Left hindlimb (tissue), 1 donor: ENCODE measurements around the gene SMYD3.
A peak's percentile ranks its signal among the peaks of the same experiment; 100 is the strongest.
"Not testable (repeated sequence)": the region's sequence is repeated elsewhere in the genome, so short reads cannot be mapped to it uniquely, and the experiment has no call there.

Experiments
- DNase-seq: peaks from one replicate; pipeline ENCODE4 v3.0.0-alpha.2; 2018

SMYD3 gene

DNA sequence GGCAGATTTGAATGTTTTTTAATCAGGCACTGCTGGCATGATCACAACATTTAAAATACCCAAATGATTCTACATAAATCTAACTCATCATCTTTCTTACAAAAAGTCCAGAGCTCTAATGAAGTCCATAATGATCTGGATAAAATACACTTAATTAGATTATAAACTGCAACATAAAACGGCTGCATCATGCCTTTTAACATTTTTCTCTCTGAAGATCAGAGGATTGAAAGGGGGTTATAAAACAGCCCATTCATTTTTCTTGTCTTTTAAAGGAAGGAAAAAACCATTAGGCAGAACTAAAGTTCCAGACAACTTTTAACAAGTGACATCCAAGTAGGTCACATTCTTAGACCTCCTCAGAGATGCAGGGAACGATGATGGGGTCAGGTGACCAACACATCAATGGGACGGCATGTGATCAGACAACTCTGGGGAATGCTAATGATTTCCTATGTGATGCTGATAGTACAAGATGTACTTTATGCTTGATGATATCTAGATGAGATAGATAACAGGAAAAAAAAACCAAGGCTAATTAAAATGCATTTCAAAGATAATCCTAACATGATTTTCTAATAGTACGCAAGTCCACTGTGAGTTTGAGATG lies 455.1 kb downstream of the SMYD3 start:
- no peak for DNase-seq

DNA sequence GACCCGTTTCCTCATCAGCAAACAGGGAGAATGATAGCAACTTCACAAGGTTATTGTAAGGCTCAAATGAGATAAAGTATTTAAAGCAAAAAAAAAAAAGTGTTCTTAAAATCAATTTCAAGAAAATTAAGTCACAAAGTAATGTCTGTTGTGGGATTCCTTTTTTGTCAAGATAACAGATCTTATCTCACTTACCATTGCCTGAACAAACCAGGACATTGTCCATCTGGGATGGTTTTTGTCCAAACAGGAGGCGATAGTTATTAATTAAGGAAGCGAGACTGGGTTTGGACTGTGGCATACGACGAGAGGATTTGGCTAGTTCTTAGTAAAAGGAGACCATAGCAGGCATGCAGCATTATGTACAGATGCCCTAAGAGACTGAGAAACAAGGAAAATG lies 458.4 kb downstream of the SMYD3 start:
- DNase-seq = no peak

DNA sequence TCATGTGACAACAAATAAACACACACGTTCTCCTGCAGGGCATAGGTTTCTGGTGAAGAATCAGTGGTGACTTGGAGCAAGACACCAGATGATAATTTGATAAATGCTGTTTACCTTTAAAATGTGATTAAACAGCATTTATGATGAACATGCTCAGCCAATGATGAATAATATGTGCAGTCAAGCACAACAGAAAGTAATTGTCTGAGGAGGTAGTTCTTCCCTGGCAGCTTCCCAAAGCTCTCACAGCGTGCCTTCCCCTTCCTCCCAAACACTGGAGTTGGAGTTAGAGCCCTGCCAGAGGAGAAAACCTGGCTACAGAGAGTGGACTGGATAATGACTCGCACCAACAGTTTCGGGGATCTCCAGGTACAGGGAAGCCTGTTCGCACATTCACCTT lies 463.5 kb downstream of the SMYD3 start:
- DNase-seq = no peak

DNA sequence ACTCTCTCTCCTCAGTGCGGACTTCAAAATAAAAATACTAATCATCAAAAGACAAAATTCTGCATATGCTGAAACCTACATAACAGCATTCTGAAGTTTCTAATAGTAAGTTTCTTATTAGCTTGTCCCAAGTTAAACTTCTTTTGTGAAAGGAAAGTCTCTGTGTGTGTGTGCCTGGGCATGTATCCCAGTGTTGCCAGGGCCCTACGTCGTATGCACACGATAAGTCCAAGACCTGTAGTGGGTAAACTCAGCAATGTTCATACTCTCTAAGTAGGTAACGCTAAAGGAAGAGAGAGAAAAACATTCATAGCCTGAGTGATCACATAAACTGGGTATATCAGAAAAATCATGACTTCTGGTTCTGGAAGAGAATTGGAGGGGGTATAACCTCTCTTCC lies 465.7 kb downstream of the SMYD3 start:
- DNase-seq = no peak

DNA sequence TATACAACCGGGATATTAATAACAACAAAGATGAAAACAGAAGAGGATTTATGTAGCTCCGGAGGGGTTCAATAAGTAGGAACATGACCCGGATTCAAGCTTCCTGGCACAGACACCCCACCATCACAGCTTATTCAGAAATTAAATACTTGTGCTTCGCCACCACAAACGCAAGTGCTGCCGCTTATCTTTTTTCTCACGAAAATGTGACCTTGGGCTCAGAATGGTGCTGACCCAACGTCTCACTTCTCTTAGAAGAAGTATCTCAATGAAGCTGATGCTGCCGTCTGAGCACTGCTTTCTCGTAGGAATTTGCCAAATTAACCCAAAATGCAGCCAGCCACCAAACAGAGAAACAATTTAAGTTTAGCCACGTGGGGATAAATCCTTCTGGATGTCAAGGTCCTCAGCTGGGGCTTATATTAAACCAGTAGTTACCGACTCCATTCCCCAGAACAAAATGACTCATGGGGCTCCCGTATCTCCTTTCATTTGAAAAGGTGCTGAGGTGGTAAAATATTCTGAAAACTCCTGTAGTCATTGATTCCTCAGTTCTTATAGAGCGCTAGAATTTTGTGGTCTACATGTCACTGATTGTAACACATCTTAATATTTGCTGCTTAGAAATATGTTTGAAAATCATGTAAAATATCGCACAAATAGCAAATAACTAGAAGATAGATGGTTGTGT lies 466.7 kb downstream of the SMYD3 start:
- DNase-seq = no peak

DNA sequence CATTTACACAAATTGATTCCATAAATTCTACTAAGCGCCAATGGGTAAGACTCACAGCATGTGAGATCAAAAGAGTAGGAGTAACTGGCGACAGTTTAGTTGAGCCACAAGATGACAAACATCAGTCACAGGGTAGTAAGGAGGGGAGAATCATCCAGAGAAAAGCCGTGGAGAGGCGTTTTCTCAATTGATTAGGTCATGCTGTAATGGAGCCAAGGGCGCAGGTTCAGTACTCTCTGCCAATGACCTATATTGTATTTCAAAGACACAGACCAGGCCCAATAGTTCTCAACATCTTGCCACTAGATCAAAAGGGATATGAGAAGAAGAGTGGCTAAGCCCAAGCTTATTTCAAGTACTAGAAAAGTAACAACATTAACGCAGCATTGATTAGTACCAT lies 467.5 kb downstream of the SMYD3 start:
- DNase-seq = no peak

DNA sequence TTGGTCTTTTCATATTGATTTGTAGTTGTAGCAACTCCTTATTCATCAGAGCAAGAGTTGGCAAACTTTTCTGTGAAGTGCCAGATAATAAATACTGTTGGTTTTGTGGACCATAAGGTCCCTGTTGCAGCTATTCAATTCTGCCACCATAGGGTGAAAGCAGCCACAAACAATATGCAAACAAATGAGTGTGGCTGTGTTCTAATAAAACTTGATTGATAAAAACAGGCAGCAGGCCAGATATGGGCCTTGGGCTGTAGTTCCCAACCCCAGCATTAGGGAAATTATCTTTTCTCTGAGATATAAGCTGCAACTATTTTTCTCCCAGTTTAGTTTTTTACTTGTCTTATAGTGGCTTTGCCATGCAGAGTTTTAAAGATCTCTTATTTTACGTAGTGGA lies 469.2 kb downstream of the SMYD3 start:
- no peak for DNase-seq

DNA sequence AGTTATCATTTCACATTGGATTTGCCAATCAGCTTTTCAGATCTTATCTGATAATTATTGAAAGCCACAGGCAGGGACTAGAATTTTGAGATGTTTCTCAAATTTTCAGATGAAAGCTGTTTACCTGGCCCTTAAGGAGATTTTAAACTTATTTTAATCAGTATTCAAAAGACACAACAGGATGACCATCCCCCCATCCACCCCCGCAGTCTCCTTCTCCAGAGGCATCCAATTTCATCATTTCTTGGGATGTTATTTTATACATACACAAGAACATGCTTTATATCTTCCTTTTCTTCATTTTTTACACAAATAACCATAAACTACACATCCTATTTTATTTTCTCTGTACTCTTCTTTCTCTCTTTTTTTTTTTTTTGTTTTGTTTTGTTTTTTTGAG lies 470.9 kb downstream of the SMYD3 start:
- DNase-seq = no peak

DNA sequence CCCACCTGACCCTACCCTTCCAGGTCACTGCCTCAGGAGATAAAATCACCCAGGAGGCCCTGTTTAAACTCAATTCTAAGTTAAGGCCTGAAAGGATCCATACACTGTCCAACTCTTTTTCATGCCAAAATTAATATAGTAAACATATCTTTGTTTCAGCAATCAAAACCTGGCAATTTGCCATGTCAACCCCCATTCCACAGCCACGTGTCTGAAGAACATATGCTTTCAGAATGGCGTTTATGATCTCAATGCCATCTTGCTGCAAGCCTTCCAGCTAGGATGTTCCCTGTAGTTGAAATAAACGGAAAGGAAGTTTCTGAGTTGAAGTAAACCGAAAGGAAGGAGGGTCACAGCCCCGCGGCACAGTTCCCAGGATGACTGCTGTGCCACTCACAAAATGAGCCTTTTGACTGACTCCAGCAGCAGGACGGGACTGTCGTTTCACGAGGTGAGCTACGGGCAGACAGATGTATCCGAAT lies 472.0 kb downstream of the SMYD3 start:
- peak; percentile 29 for DNase-seq

DNA sequence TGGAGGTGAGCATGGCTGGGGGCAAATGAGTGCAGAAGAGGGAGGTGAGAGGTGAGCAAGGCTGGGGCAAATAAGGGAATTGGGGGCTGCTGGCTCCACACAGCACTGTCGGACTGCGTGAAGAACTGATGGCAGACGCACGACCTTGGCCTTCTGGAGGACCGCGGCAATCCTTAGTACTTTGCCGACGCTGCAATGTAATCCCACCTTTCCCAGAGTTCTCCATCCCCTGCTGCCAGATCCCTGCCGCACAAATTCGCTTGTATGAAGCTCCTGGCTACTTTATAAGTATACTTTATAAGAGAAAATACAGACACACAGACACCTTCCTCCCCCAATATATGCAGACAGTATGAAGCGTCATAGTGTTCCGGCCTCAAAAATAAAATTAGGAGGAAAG lies 472.4 kb downstream of the SMYD3 start:
- DNase-seq = no peak

DNA sequence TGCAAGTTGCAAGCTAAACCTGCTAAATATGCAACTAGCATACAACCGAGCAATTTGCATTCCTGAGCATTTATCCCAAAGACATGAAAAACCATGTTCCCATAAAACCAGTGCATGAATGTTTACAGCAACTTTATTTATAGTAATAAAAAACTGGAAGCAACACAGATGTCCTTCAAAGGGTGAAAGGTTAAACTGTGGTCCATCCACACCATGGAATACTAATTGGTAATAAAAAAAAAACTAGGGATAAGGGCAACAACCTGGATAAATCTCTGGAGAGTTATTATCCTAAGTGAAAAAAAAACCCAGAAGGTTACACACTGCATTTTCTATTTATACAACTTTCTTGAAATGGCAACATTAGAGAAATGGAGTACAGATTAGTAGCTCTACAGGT lies 474.1 kb downstream of the SMYD3 start:
- DNase-seq = no peak

DNA sequence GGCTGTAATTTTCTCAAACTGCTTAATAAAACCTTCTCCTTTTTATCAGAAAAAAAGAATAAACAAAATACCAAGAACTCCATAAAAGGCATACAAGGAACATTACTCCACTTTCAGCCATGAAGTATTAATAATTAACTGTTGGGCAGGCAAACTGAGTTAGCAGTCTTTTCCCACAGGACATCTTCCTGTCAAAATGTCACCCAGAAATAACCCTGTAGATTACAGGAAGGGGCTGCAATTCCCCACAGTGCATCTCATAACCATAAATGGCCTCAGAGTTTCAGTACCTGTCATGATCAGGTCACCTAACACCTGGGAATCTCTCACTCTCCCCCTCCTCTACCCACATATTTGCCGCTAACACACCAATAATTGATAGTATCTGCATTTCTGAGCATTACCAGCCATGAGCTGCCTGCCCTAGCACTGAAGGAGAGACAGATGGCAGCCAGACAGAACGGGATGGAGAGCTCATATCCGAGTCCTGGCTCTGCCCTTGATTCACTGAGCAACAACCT lies 475.0 kb downstream of the SMYD3 start:
- DNase-seq = no peak

DNA sequence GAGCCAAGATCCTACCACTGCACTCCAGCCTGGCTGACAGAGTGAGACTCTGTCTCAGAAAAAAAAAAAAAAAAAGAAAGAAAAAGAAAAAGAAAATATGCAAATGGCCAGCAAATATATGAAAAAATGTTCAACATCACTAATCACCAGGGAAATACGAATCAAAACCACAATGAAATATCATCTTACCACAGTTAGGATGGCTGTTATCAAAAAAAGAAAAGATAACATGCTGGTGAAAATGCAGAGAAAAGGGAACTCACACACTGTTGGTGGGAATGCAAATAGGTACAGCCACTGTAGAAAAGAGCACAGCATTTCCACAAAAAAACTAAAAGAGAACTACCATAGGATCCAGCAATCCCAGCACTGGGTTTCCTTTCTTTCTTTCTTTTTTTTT lies 477.5 kb downstream of the SMYD3 start:
- DNase-seq = no peak

DNA sequence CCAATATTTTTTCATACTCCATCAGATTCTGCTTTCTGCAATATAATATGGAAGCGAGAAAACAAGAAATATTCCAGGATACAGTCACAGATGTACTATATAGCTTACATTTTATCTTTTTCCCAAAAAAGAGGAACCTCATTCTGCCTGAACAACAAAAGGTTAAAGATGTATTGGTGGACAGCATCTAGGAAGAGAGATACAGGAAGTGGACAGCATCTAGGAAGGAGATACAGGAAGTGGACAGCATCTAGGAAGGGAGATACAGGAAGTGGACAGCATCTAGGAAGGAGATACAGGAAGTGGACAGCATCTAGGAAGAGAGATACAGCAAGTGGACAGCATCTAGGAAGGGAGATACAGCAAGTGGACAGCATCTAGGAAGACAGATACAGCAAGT lies 483.0 kb downstream of the SMYD3 start:
- DNase-seq = not testable (repeated sequence)

DNA sequence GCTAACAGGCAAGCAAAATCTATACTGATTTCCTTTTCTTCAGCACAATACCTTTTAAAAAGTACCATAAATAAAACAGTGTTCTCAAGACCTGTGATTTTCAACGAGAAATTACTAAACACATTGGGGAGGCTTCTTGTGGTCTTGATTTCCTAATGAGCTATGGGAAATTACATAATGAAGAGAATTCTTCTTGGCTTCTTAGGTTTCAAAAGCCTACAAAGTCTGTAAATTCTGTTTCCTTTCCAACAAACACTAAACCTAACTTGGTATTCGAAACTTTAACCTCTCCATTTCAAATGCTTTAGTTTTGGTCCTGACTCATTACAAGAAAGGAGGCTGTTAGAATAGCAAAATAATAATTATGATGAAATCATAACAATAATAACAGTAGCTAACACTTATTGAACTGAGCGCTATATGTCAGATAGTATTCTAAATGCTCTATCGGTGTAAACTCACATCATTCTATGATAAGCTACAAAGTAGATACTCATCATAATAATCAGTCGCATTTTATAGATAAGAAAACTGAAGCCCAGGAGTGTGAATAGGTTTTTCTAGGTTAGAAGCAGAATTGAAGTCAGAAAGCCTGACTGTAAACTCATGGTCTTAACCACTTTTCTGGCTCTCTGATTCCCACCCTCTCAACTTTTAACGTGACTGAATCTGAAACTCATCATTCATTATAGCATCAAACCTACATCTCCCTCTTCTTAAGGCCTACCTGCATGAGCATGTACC lies 486.7 kb downstream of the SMYD3 start:
- DNase-seq = no peak

DNA sequence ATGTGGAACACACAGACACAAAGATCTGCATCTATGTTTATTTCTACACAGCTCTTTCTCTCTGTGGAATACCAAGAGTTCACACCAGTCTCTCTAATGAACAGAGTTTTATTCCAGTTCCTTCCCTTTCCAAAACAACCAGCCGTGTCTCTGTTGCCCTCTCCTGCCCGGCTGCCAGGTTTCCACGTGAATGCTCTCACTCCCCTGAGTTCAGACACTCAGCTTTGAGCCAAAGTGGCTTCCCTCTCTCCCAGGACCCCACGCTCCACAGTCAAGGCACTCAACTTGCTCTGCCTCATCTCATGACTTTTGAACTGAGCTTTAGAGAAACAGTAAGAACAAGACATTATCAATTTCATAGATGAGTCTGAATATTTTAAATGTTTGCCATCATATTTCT lies 488.9 kb downstream of the SMYD3 start:
- DNase-seq = no peak

DNA sequence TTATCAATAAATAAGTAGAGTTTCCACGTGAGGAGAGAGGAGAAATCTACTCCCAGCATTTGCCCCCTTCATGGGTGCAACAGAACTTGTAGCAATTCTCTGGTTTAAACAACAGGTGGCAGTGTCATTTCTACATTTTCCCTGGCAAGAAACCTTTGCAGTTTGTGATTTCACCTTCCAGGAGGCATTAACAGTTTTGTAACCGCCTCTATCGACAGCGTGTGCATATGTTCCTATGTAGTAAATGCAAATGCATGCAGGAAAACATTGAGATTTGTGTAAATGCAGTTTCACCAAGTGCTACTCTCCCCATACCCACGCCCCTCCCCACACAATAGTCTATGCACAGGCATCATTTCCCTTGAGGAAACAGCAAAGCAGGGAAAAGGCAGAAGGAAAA lies 494.7 kb downstream of the SMYD3 start:
- DNase-seq = no peak

DNA sequence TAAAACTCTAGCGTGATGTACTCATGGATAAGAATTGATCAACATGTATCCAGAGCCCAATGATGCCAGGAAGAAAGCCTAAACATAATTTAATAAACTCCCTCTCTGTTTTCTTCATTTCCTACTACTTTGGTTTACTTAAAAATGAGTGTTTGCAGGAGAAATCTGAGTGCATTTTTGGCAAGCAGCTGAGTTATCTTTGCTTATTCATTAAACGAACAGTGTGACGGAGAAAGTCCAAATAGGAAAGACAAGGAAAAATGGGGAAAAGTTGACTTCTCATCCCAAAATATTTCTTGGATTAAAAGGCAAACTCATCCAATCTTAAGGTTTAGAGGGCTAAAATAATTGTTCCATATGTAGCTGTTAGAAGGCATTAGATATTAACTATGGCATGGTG lies 496.7 kb downstream of the SMYD3 start:
- DNase-seq = no peak

DNA sequence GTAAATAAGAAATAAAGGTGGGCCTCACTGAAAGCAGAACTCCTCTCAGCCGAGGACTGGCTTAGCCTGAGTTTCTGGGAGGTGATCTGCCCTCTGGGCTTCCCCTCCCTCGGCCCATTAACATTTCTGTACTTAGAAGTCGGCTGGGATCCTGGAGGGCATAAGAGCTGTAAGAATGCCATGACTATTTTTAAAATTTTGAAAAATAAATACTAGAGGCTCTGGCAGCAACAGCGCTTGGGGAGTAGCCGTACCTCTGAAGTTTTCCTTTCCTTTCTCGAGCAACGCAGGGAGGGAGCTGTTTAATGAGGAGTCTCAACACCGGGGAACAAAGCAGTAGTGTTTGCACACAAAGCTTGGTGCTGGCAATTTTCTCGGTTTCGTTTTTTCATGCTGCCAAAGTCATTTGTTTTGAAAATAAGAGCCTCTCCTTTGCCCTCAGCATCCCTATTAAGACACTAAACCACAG lies 498.7 kb downstream of the SMYD3 start:
- no peak for DNase-seq

DNA sequence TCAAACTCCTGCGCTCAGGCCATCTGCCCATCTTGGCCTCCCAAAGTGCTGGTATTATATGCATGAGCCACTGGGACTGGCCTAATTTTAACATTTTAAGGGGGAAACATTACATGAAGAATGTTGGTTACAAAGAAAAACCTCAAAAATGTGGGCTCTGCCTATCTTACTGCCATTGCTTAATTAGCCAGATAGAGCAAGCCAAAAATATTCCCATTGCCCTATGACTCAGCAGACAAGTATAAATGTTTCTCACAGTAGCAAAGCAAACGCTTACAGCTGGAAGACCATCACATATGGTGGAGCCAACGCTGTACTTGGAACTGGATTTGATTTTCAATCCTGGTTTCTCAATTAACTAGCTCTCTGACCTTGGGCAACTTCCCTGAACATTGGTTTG lies 502.0 kb downstream of the SMYD3 start:
- DNase-seq = no peak

DNA sequence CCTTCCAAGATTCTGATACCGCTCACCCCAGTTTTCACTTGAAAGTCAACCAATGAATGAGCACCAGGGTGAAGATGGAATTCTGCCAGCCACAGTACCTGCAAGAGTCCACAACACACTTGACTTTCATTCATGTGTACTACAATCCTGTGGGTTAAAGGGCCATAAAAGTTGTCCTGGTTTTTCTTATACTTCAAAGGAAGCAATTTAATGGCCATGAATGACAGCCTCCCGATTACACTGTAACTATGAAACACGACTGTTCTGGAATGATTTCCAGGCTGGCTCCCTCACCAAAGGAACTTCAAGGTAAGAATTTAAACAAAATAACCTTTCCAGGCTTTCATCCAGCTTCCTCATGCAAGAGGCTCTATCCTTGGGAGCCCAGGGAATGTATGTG lies 502.8 kb downstream of the SMYD3 start:
- no peak for DNase-seq

DNA sequence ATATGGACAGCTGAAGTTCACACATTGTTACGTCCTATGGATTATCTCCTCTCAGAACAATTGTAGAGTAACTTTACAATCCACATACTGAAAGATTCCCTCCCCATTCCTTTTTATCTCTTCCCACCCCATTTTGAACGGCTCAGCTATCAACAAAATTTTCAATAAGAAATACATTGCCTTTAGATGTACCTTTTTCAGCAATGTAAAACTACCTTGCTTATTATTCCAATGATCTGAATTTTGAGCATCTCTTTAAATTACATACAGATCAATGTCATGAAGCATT lies 503.7 kb downstream of the SMYD3 start:
- DNase-seq = no peak

DNA sequence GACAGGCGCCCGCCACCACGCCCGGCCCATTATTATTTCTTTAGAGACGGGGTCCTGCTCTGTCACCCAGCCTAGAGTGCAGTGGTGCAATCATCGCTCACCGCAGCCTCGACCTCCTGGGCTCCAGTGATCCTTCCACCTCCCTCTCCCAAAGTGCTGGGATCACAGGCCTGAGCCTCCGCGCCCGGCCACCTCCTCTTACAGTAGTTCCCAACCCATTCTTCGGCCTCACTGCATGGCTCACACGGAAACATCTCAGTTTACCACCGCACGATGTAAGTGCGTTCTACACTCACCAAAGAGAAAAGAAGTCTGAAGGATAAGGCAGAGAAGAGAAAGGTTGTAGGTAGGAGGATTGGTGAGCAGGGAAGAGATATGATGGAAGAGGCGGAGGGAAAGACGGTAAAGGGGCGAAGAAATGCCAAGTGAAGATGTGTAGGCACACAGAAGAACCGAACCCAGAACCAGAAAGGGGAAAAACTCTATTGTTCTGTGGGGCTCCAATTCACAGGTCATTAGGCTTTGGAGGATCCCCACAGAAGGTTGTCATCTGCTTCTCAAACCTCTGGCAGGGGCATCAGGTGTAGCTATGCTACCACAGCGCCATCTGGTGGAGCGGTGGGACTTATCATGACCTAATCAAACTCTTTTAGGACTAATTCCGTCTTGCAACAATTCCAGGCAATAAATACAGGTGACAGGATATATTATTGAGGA lies 504.2 kb downstream of the SMYD3 start:
- DNase-seq = peak; percentile 84
